ENCODE data around the gene TTC13.

DNA sequence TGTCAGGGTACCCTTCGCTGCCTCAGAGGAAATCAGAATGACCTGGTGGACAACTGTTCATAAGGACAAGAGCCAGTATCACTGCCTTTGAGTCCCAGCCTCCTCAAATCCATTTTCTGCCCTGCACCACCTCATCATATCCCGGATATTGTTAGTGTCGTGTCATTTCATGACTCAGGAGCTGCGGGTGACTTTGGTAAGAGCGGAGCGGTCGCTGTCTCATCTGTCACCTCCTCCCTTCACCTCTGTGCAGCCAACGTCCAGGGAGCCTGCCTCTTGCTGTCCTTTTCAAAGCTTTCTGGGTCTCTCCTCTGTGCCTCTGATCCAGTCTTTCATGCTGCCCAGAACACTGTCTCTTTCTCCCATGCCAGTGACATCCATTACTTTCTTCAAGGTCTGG, 103.3 kb downstream of the TTC13 start:
- TF ChIP-seq, protein P1, sequence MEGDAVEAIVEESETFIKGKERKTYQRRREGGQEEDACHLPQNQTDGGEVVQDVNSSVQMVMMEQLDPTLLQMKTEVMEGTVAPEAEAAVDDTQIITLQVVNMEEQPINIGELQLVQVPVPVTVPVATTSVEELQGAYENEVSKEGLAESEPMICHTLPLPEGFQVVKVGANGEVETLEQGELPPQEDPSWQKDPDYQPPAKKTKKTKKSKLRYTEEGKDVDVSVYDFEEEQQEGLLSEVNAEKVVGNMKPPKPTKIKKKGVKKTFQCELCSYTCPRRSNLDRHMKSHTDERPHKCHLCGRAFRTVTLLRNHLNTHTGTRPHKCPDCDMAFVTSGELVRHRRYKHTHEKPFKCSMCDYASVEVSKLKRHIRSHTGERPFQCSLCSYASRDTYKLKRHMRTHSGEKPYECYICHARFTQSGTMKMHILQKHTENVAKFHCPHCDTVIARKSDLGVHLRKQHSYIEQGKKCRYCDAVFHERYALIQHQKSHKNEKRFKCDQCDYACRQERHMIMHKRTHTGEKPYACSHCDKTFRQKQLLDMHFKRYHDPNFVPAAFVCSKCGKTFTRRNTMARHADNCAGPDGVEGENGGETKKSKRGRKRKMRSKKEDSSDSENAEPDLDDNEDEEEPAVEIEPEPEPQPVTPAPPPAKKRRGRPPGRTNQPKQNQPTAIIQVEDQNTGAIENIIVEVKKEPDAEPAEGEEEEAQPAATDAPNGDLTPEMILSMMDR (conservative IDR thresholded peaks at IDR 0.05; ENCODE audit: low read depth, low read length): no peak
- TF ChIP-seq EZH2 (IDR thresholded peaks at IDR 0.05; ENCODE audit: borderline replicate concordance, low read depth, low read length, poor library complexity, severe bottlenecking): no peak
